IMR-90 (cell line): Measurements from ENCODE around the gene RAB11FIP3. TPM values are rescaled to one million over a fixed set of nuclear protein-coding genes. Genes with fewer than 3 reads are reported as not detected.

Experiments
- ATAC-seq: fragments of 200-7000 bp; cut with Tn5 transposase; 2 replicates; pipeline ENCODE4 v1.9.1; 2020; ENCODE audit warnings: low read depth, mild to moderate bottlenecking, moderate library complexity
- BruUV-seq: library from RNA; stranded (reverse); fragments of 400-500 nt; replicated peaks from 2 replicates; lab custom pipeline; 2021; lab: Mats Ljungman, UMichigan
- CTCF ChIA-PET: fragments of 300-600 bp; formaldehyde crosslinking; extraction: SDS; loops from one replicate; lab custom pipeline; 2021; ENCODE audit warnings: antibody characterized with exemption; lab: Yijun Ruan, JAX
- POLR2A ChIA-PET: fragments of 300-600 bp; sonication (Branson Sonifier 250); formaldehyde crosslinking; loops from one replicate; lab custom pipeline; 2022; ENCODE audit warnings: antibody characterized with exemption; ENCODE audit not compliant: unreplicated experiment; lab: Charles Lee
- DNase-seq: peaks from one replicate; pipeline ENCODE4 v3.0.0; 2013
- H2AFZ ChIP-seq: replicated peaks from 2 replicates; pipeline ENCODE3; 2013; ENCODE audit warnings: low read length, mild to moderate bottlenecking; ENCODE audit not compliant: poor library complexity
- H2AK5ac ChIP-seq: 2 replicates; pipeline ENCODE4 v1.6.1; 2013; ENCODE audit warnings: low read depth, low read length, inconsistent platforms
- H2AK9ac ChIP-seq: replicated peaks from 2 replicates; pipeline ENCODE3; 2013; ENCODE audit warnings: mild to moderate bottlenecking, low read depth, low read length, moderate library complexity; ENCODE audit not compliant: poor library complexity
- H2BK120ac ChIP-seq: 2 replicates; pipeline ENCODE4 v1.6.1; 2013; ENCODE audit warnings: low read depth, low read length, inconsistent platforms
- H2BK15ac ChIP-seq: 3 replicates; pipeline ENCODE4 v1.6.1; 2013; ENCODE audit warnings: low read depth, low read length, inconsistent platforms
- H2BK20ac ChIP-seq: 2 replicates; pipeline ENCODE4 v1.6.1; 2013; ENCODE audit warnings: low read depth, mild to moderate bottlenecking, inconsistent platforms, low read length, moderate library complexity
- H2BK5ac ChIP-seq: 2 replicates; pipeline ENCODE4 v1.6.1; 2013; ENCODE audit warnings: mild to moderate bottlenecking, low read depth, low read length, inconsistent platforms; ENCODE audit not compliant: poor library complexity, severe bottlenecking
- H3K14ac ChIP-seq: replicated peaks from 2 replicates; pipeline ENCODE4 v1.6.1; 2013; ENCODE audit warnings: low read depth, low read length, inconsistent platforms
- H3K18ac ChIP-seq: 2 replicates; pipeline ENCODE4 v1.6.1; 2013; ENCODE audit warnings: low read depth, low read length, control low read depth
- H3K23ac ChIP-seq: 2 replicates; pipeline ENCODE4 v1.6.1; 2013; ENCODE audit warnings: low read depth, low read length, inconsistent platforms
- H3K27ac ChIP-seq: 2 replicates; pipeline ENCODE4 v1.5.1; 2013; ENCODE audit warnings: mild to moderate bottlenecking, control low read depth, low read length; ENCODE audit not compliant: insufficient read depth
- H3K27me3 ChIP-seq: 2 replicates; pipeline ENCODE4 v1.6.1; 2013; ENCODE audit warnings: low read length; ENCODE audit not compliant: control insufficient read depth, insufficient read depth
- H3K36me3 ChIP-seq: 2 replicates; pipeline ENCODE4 v1.6.1; 2013; ENCODE audit warnings: low read length, mixed read lengths; ENCODE audit not compliant: control insufficient read depth, insufficient read depth
- H3K4ac ChIP-seq: 2 replicates; pipeline ENCODE4 v1.6.1; 2013; ENCODE audit warnings: low read depth, low read length, inconsistent platforms
- H3K4me1 ChIP-seq: 2 replicates; pipeline ENCODE4 v1.6.1; 2013; ENCODE audit warnings: low read length, mixed read lengths; ENCODE audit not compliant: control insufficient read depth, insufficient read depth
- H3K4me2 ChIP-seq: 2 replicates; pipeline ENCODE4 v1.6.1; 2013; ENCODE audit warnings: low read depth, mild to moderate bottlenecking, control low read depth, low read length, moderate library complexity
- H3K4me3 ChIP-seq: 2 replicates; pipeline ENCODE4 v1.5.1; 2013; ENCODE audit warnings: low read depth, mild to moderate bottlenecking, control low read depth, low read length, moderate library complexity; ENCODE audit not compliant: insufficient read depth
- H3K56ac ChIP-seq: 2 replicates; pipeline ENCODE4 v1.6.1; 2013; ENCODE audit warnings: low read length, inconsistent platforms; ENCODE audit not compliant: insufficient read depth; ENCODE audit errors: extremely low read depth
- H3K79me1 ChIP-seq, 2 experiments: 2 replicates each; pipeline ENCODE4 v1.6.1; 2013; ENCODE audit warnings: low read length in 2 of 2, inconsistent platforms in 1 of 2, low read depth in 1 of 2
- H3K9ac ChIP-seq: 2 replicates; pipeline ENCODE4 v1.6.1; 2013; ENCODE audit warnings: low read depth, low read length, control low read depth
- H3K9me1 ChIP-seq: 2 replicates; pipeline ENCODE4 v1.6.1; 2013; ENCODE audit warnings: low read length, inconsistent platforms; ENCODE audit not compliant: insufficient read depth
- H3K9me3 ChIP-seq: 2 replicates; pipeline ENCODE4 v1.6.1; 2013; ENCODE audit warnings: low read length; ENCODE audit not compliant: control insufficient read depth, insufficient read depth
- H4K20me1 ChIP-seq: 2 replicates; pipeline ENCODE4 v1.6.1; 2013; ENCODE audit warnings: low read length, inconsistent platforms; ENCODE audit not compliant: insufficient read depth
- H4K5ac ChIP-seq: 2 replicates; pipeline ENCODE4 v1.6.1; 2013; ENCODE audit warnings: mild to moderate bottlenecking, low read depth, low read length, control low read depth
- H4K8ac ChIP-seq, 2 experiments: 2 replicates each; pipeline ENCODE4 v1.6.1; 2013; ENCODE audit warnings: low read depth in 2 of 2, low read length in 2 of 2, control low read depth in 1 of 2, inconsistent platforms in 1 of 2
- H4K91ac ChIP-seq: 2 replicates; pipeline ENCODE4 v1.6.1; 2013; ENCODE audit warnings: low read depth, low read length, inconsistent platforms; ENCODE audit not compliant: insufficient read depth
- BHLHE40 ChIP-seq: fragments of 150-350 bp; IDR thresholded peaks from 2 replicates; pipeline ENCODE4 v1.6.1; 2016; ENCODE audit warnings: mild to moderate bottlenecking, low read depth, low read length
- CHD1 ChIP-seq: IDR thresholded peaks from 2 replicates; pipeline ENCODE4 v1.6.1; 2012; ENCODE audit warnings: low read depth, low read length, improper control_type of control experiment
- MAFK ChIP-seq: IDR thresholded peaks from 2 replicates; pipeline ENCODE4 v1.6.1; 2012; ENCODE audit warnings: low read depth, low read length, improper control_type of control experiment
- MAZ ChIP-seq: IDR thresholded peaks from 2 replicates; pipeline ENCODE4 v1.6.1; 2012; ENCODE audit warnings: low read depth, mild to moderate bottlenecking, low read length, improper control_type of control experiment, moderate library complexity, borderline replicate concordance
- MXI1 ChIP-seq: IDR thresholded peaks from 2 replicates; pipeline ENCODE4 v1.6.1; 2012; ENCODE audit warnings: low read depth, mild to moderate bottlenecking, low read length, moderate library complexity, borderline replicate concordance
- NFE2L2 ChIP-seq: fragments of 150-350 bp; IDR thresholded peaks from 2 replicates; pipeline ENCODE4 v1.6.1; 2016; ENCODE audit warnings: low read depth, mild to moderate bottlenecking, low read length
- POLR2A ChIP-seq: IDR thresholded peaks from 2 replicates; pipeline ENCODE4 v1.6.1; 2012; ENCODE audit warnings: mild to moderate bottlenecking, low read depth, low read length
- RCOR1 ChIP-seq: IDR thresholded peaks from 2 replicates; pipeline ENCODE4 v1.6.1; 2012; ENCODE audit warnings: mild to moderate bottlenecking, low read length, improper control_type of control experiment; ENCODE audit not compliant: insufficient replicate concordance
- RFX5 ChIP-seq: IDR thresholded peaks from 2 replicates; pipeline ENCODE4 v1.8.0; 2012; ENCODE audit warnings: low read depth, mild to moderate bottlenecking, low read length, moderate library complexity
- SMC3 ChIP-seq: fragments of 150-350 bp; IDR thresholded peaks from 2 replicates; pipeline ENCODE4 v1.6.1; 2016; ENCODE audit warnings: low read depth, mild to moderate bottlenecking, antibody characterized with exemption, low read length, moderate library complexity
- WGBS, 2 experiments: methylation state at CpG; one replicate each; pipeline versions ENCODE4 v1.1.5 to v1.1.7; 2013; ENCODE audit warnings: missing lambda C conversion rate in 2 of 2; ENCODE audit not compliant: insufficient read length in 1 of 2; ENCODE audit errors: extremely low coverage in 2 of 2; 5-methylcytosine and 5-hydroxymethylcytosine counted together
- dilution Hi-C: fragments of 300-500 bp; cut with HindIII; formaldehyde crosslinking; loops from one replicate; pipeline ENCODE4 v1.14.3; 2018; ENCODE audit warnings: low sequenced_read_pairs; ENCODE audit not compliant: unreplicated experiment
- in situ Hi-C: fragments of 300-500 bp; cut with MboI; formaldehyde crosslinking; loops from 3 replicates; pipeline ENCODE4 v1.14.3; 2019; ENCODE audit warnings: low sequenced_read_pairs, inconsistent platforms, mixed read lengths
- intact Hi-C: fragments of 100-400 bp; cut with micrococcal nuclease; formaldehyde crosslinking; loops from 2 replicates; pipeline ENCODE4 v1.10.0; 2022
- polyA plus RNA-seq, 3 experiments: library from polyadenylated mRNA; depleted of rRNA; stranded (reverse); fragments of >200 nt; gene quantifications; 2 replicates each; pipeline ENCODE4 v1.2.3, GENCODE V29; 2012; ENCODE audit warnings: low replicate concordance in 1 of 3
- total RNA-seq: library from RNA; depleted of rRNA; stranded (reverse); fragments of >200 nt; gene quantifications from 2 replicates; pipeline ENCODE4 v1.2.3, GENCODE V29; 2012
- TF ChIP-seq, protein P1 (sequence below): fragments of 150-350 bp; IDR thresholded peaks from 2 replicates; pipeline ENCODE4 v1.6.1; 2017; ENCODE audit warnings: mild to moderate bottlenecking, antibody characterized with exemption, low read length, low read depth
- TF ChIP-seq, protein P2 (sequence below): conservative IDR thresholded peaks from 2 replicates; pipeline ENCODE4 v1.5.1; 2012; ENCODE audit warnings: mild to moderate bottlenecking, low read depth, low read length, improper control_type of control experiment

The RAB11FIP3 gene
- total and polyA plus RNA-seq, 2 of the 4 experiments (the other 2 are of a cell fraction) = 7.5 to 22.5 TPM

GRCh38 chr16:399340-400019 lies 26.0 kb upstream of the RAB11FIP3 start:
- no peak overlapping the region for H3K27ac ChIP-seq
- H2BK120ac ChIP-seq = no peak overlapping the region
- ATAC-seq = no peak
- ChIA-PET POLR2A (no interaction called here), CTCF (interaction anchor here (0.6 kb wide), 1 partner anchor 13 kb away, joined by 5 read pairs; no protein-coding TSS in a partner anchor)
- no peak overlapping the region for H2BK15ac ChIP-seq
- intact Hi-C loops = loop anchor here (5.0 to 10.0 kb wide), 2 partner anchors 85 to 128 kb away; partner anchors contain the start of gene CAPN15
- H3K79me1 ChIP-seq = peaks cover 4 to 43% of the 10 kb centered on the region in 2 experiments
- H3K18ac ChIP-seq = no peak overlapping the region
- H4K8ac ChIP-seq = no peak overlapping the region
- DNase-seq = no peak
- no peak overlapping the region for H2BK5ac ChIP-seq
- no peak overlapping the region for H2AK5ac ChIP-seq
- H4K5ac ChIP-seq = no peak overlapping the region
- no peaks in the 10 kb centered on the region for H3K9me3 ChIP-seq
- H2AFZ ChIP-seq = no peak overlapping the region
- H2BK20ac ChIP-seq = no peak overlapping the region
- peaks cover 15% of the 10 kb centered on the region; the same call in 1 of the 2 replicates for H4K20me1 ChIP-seq
- 0 out of 2 replicates have a peak, but pooled peaks cover 7% of the 10 kb centered on the region for H3K9me1 ChIP-seq
- in situ Hi-C loops = loop anchor here (10.0 kb wide), 1 partner anchor 245 kb away; the partner anchor contains the start of genes MCRIP2 and WDR90
- TF ChIP-seq SMC3 (no peak), MXI1 (no peak), RFX5 (no peak), MAZ (no peak), RCOR1 (no peak), POLR2A (no peak), MAFK (no peak), CHD1 (no peak), NFE2L2 (no peak), BHLHE40 (no peak)
- TF ChIP-seq, protein P1, sequence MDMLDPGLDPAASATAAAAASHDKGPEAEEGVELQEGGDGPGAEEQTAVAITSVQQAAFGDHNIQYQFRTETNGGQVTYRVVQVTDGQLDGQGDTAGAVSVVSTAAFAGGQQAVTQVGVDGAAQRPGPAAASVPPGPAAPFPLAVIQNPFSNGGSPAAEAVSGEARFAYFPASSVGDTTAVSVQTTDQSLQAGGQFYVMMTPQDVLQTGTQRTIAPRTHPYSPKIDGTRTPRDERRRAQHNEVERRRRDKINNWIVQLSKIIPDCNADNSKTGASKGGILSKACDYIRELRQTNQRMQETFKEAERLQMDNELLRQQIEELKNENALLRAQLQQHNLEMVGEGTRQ = no peak
- TF ChIP-seq, protein P2, sequence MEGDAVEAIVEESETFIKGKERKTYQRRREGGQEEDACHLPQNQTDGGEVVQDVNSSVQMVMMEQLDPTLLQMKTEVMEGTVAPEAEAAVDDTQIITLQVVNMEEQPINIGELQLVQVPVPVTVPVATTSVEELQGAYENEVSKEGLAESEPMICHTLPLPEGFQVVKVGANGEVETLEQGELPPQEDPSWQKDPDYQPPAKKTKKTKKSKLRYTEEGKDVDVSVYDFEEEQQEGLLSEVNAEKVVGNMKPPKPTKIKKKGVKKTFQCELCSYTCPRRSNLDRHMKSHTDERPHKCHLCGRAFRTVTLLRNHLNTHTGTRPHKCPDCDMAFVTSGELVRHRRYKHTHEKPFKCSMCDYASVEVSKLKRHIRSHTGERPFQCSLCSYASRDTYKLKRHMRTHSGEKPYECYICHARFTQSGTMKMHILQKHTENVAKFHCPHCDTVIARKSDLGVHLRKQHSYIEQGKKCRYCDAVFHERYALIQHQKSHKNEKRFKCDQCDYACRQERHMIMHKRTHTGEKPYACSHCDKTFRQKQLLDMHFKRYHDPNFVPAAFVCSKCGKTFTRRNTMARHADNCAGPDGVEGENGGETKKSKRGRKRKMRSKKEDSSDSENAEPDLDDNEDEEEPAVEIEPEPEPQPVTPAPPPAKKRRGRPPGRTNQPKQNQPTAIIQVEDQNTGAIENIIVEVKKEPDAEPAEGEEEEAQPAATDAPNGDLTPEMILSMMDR = no peak
- no peak overlapping the region for H3K9ac ChIP-seq
- peaks cover 19% of the 10 kb centered on the region for H3K36me3 ChIP-seq
- peaks cover 4% of the 10 kb centered on the region for H3K4me1 ChIP-seq
- no peak overlapping the region for H3K56ac ChIP-seq
- 100% methylated on average over 1 of the region's 22 CpGs; no CpG with 5 or more reads in 1 of the 2 experiments for WGBS, 2 experiments
- no peak overlapping the region for H3K14ac ChIP-seq
- H4K91ac ChIP-seq = no peak overlapping the region
- H3K27me3 ChIP-seq = no peaks in the 10 kb centered on the region
- dilution Hi-C loops = no loop called here
- no TSS peak for BruUV-seq
- H3K4me2 ChIP-seq = no peak overlapping the region
- H2AK9ac ChIP-seq = no peak overlapping the region
- no peak overlapping the region for H3K4me3 ChIP-seq
- H3K4ac ChIP-seq = no peak overlapping the region
- H3K23ac ChIP-seq = no peak overlapping the region
